Measurements from ENCODE around the gene SMOC2. TPM values are rescaled to one million over a fixed set of nuclear protein-coding genes. Genes with fewer than 3 reads are reported as not detected.

The SMOC2 gene
- total RNA-seq, 3 donors from 2014 or later: 11.4 to 40.4 (median 18.8) TPM

GRCh38 chr6:168541307-168541706, 100.3 kb downstream of the SMOC2 start:
- TF ChIP-seq, protein P1, sequence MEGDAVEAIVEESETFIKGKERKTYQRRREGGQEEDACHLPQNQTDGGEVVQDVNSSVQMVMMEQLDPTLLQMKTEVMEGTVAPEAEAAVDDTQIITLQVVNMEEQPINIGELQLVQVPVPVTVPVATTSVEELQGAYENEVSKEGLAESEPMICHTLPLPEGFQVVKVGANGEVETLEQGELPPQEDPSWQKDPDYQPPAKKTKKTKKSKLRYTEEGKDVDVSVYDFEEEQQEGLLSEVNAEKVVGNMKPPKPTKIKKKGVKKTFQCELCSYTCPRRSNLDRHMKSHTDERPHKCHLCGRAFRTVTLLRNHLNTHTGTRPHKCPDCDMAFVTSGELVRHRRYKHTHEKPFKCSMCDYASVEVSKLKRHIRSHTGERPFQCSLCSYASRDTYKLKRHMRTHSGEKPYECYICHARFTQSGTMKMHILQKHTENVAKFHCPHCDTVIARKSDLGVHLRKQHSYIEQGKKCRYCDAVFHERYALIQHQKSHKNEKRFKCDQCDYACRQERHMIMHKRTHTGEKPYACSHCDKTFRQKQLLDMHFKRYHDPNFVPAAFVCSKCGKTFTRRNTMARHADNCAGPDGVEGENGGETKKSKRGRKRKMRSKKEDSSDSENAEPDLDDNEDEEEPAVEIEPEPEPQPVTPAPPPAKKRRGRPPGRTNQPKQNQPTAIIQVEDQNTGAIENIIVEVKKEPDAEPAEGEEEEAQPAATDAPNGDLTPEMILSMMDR (IDR thresholded peaks at IDR 0.05): no peak
- no peaks in the 10 kb centered on the region for H3K4me1 ChIP-seq (ENCODE audit: low read depth)
- H3K4me3 ChIP-seq: no peak overlapping the region
- no peak for DNase-seq
- ATAC-seq: no peak
- intact Hi-C loops (cut with DNase I, micrococcal nuclease): no loop called here
- no peaks in the 10 kb centered on the region for H3K36me3 ChIP-seq (ENCODE audit: low read depth)
- H3K9me3 ChIP-seq: no peaks in the 10 kb centered on the region

DNA sequence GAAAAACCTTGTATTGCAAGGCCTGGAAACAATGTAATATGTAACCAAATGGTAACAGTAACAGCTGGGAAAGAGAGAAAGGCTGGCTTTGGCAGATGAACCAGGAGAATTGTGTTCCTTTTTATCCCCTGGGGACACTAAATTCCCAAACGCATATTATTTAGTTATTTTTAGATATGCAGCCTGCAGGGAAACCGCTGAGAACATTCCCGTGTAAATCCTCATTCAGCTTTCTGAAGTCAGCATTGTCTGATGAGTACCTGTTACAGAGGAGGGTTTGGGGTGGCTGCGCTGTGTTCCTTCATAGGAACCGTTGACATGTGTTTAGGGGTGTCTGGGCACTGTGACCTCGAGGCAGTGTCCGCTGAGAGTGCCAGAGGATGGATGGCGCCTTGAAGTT, 101.3 kb downstream of the SMOC2 start:
- Histone ChIP-seq H3K36me3 (ENCODE audit: low read depth) (no peaks in the 10 kb centered on the region), H3K4me3 (no peak overlapping the region), H3K4me1 (ENCODE audit: low read depth) (no peaks in the 10 kb centered on the region), H3K9me3 (no peaks in the 10 kb centered on the region)
- intact Hi-C loops (cut with DNase I, micrococcal nuclease): no loop called here
- DNase-seq (no peak), ATAC-seq (no peak)
- TF ChIP-seq, protein P1 (IDR thresholded peaks at IDR 0.05): no peak

DNA sequence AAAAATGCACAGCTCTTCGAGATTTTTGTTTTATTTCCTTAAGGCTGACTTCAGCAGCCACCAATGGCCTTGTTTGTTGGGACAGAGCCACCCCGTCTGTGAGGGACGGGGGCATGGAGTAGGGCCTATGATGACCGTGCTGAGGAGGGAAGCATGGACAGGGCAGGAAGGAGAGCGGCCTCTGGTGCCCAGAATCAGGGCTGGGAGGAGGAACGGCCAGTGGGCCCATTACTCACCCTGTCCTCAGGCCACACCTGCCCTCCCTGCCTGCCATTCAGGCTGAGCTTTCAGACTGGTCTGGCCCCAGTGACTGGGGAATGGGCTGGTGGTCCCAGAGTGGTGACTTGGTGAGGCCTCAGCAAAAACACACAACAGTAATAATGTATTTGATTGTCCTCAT, 104.4 kb downstream of the SMOC2 start:
- intact Hi-C loops (cut with DNase I, micrococcal nuclease): no loop called here
- TF ChIP-seq, protein P1 (IDR thresholded peaks at IDR 0.05): no peak
- peak; percentile 30 for ATAC-seq
- Histone ChIP-seq H3K4me1 (ENCODE audit: low read depth) (no peaks in the 10 kb centered on the region), H3K4me3 (no peak overlapping the region), H3K36me3 (ENCODE audit: low read depth) (no peaks in the 10 kb centered on the region), H3K9me3 (no peaks in the 10 kb centered on the region)
- DNase-seq: no peak

- ATAC-seq (peak; percentile 31), DNase-seq (no peak)
- intact Hi-C loops (cut with DNase I, micrococcal nuclease): no loop called here
- Histone ChIP-seq H3K9me3 (no peaks in the 10 kb centered on the region), H3K4me1 (ENCODE audit: low read depth) (no peaks in the 10 kb centered on the region), H3K36me3 (ENCODE audit: low read depth) (no peaks in the 10 kb centered on the region), H3K4me3 (no peak overlapping the region)
- TF ChIP-seq, protein P1 (IDR thresholded peaks at IDR 0.05): no peak
Observed at GRCh38 chr6:168546151-168546550, 105.2 kb downstream of the SMOC2 start.

DNA sequence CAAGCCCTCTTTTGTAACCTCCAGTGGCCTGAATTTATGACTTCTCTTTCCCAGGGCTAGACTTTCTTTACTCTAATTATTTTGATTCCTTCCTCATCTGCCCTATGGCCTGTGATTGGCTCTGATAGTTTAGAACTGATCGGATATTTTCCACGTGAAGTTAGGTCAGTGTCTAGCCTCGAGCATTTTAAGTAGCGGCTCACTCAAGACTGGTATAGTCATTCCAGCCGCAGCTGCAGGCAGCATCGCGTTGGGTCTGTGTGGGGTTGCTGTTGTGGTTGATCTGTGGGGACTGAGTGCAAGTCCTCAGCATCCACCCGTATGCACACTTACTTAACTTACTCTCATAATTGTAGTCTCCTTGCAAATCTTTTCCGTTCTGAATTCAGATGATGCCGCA, 105.7 kb downstream of the SMOC2 start:
- Histone ChIP-seq H3K36me3 (ENCODE audit: low read depth) (no peaks in the 10 kb centered on the region), H3K4me1 (ENCODE audit: low read depth) (no peaks in the 10 kb centered on the region), H3K4me3 (no peak overlapping the region), H3K9me3 (no peaks in the 10 kb centered on the region)
- intact Hi-C loops (cut with DNase I, micrococcal nuclease): no loop called here
- ATAC-seq (no peak), DNase-seq (no peak)
- TF ChIP-seq, protein P1 (IDR thresholded peaks at IDR 0.05): no peak

DNA sequence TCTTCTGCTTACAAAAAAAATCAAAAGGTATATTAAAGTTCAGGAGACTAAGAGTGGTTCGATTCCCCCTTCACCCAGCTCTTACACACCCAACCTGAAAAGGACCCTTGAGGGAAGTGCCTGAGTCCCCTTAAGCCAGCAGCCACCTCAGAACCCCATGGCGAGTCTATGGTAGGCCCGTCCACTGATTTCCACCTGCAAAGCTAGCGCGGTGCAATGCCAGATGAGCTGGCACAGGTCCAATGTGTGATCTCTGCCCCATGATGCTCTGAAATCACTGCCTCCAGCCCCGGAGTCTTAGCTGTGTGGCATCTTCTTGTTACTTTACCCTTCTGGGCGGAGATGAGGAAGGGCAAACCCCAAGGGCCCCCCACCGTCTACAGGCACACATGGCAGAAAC, 109.3 kb downstream of the SMOC2 start:
- intact Hi-C loops (cut with DNase I, micrococcal nuclease): no loop called here
- TF ChIP-seq, protein P1 (IDR thresholded peaks at IDR 0.05): no peak
- no peak overlapping the region for H3K4me3 ChIP-seq
- no peak for DNase-seq
- no peaks in the 10 kb centered on the region for H3K36me3 ChIP-seq (ENCODE audit: low read depth)
- H3K9me3 ChIP-seq: no peaks in the 10 kb centered on the region
- ATAC-seq: no peak
- no peaks in the 10 kb centered on the region for H3K4me1 ChIP-seq (ENCODE audit: low read depth)

Measured in mucosa of descending colon (tissue), 3 donors.